ENCODE results near the gene CFAP251. TPM values are rescaled to one million over a fixed set of nuclear protein-coding genes. Genes with fewer than 3 reads are reported as not detected.

The CFAP251 gene
- total RNA-seq, 1 experiment from 2014 or later, result 3.8 TPM

DNA sequence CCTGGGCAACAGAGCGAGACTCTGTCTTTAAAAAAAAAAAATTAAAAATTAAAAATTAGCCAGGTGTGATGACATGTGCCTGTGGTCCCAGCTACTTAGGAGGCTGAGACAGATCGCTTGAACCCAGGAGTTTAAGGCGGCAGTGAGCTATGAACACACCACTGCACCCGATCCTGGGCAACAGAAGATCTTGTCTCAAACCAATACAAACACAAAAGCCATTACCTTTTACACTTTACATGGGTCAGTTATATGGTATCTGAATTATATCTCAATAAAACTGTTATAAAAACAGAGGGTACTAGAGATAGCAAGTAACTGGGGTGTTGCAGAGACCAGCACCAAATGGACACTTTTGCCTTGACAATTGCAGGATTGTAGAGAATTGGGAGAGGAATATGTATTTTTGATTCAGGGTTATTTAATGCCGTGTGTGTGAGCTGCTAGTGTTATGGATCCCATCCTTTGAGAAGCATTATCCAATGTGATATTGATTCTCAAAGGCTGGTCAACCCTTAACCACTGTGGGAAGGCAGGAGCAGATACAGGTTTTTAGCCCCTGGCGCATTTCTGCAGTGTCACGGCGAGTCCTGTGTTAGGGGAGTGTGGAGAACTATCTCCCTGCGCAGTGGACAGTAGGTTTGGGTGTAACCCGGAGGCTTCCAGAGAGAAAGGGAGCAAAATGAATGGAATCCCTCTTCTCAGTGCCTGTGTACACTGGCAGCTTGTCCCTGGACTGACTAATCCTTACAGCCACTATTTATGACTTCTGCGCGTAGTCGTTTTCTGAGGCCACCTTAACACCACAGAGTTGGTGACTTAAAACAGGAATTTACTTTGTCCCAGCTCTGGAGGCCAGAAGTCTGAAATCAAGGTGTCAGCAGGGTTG lies 25.5 kb upstream of the CFAP251 start:
- CTCF ChIA-PET, result interaction anchor here (0.6 to 1.5 kb wide), 5 partner anchors 10 to 374 kb away, joined by 3 to 13 read pairs (median 5); partner anchors contain the start of gene RHOF
- TF ChIP-seq, protein P1, sequence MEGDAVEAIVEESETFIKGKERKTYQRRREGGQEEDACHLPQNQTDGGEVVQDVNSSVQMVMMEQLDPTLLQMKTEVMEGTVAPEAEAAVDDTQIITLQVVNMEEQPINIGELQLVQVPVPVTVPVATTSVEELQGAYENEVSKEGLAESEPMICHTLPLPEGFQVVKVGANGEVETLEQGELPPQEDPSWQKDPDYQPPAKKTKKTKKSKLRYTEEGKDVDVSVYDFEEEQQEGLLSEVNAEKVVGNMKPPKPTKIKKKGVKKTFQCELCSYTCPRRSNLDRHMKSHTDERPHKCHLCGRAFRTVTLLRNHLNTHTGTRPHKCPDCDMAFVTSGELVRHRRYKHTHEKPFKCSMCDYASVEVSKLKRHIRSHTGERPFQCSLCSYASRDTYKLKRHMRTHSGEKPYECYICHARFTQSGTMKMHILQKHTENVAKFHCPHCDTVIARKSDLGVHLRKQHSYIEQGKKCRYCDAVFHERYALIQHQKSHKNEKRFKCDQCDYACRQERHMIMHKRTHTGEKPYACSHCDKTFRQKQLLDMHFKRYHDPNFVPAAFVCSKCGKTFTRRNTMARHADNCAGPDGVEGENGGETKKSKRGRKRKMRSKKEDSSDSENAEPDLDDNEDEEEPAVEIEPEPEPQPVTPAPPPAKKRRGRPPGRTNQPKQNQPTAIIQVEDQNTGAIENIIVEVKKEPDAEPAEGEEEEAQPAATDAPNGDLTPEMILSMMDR (IDR thresholded peaks at IDR 0.05; ENCODE audit: unreplicated experiment), result no peak
- no TSS peak for BruUV-seq (replicated peaks)
- H3K9me3 Mint-ChIP-seq (ENCODE audit: low read depth, unreplicated experiment), result no peaks in the 10 kb centered on the region
- no peaks in the 10 kb centered on the region for H3K27me3 Mint-ChIP-seq (ENCODE audit: unreplicated experiment)
- H3K27ac Mint-ChIP-seq (ENCODE audit: unreplicated experiment), result no peak overlapping the region
- no peak for DNase-seq
- intact Hi-C loops (cut with micrococcal nuclease; ENCODE audit: unreplicated experiment), result no loop called here
- peaks cover 45% of the 10 kb centered on the region for H3K36me3 Mint-ChIP-seq (ENCODE audit: insufficient read depth, unreplicated experiment)
- H3K4me1 Mint-ChIP-seq (ENCODE audit: low read depth, unreplicated experiment), result peaks cover 31% of the 10 kb centered on the region
- H3K4me3 Mint-ChIP-seq (ENCODE audit: low read depth, unreplicated experiment), result no peak overlapping the region

DNA sequence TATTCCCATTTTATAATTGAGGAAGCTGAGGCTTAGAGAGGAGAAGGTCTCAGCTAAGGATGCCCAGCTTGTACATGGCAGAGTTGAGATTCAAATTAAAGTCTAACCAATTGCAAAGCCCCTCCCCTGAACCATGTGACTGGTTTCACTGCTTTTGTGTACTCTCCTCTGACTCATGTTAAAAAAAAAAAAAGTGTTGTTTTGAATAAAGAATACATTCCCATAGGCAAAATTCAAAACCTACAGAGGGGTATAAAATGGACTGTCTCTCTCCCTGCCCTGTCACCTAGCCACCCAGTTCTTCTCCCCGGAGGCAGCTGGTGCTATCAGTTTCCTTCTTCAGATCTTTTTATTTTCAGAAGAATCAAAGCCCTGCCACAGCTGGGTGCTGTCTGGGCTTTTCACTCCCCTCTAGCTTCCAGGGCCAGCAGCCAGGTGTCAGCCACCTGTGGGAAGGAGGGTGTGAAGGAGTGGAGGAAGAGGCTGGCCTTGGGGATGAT lies 24.4 kb upstream of the CFAP251 start:
- no TSS peak for BruUV-seq (replicated peaks)
- Mint-ChIP-seq H3K36me3 (ENCODE audit: insufficient read depth, unreplicated experiment) (peaks cover 35% of the 10 kb centered on the region), H3K4me3 (ENCODE audit: low read depth, unreplicated experiment) (peak overlapping the region; percentile 4), H3K27me3 (ENCODE audit: unreplicated experiment) (no peaks in the 10 kb centered on the region), H3K9me3 (ENCODE audit: low read depth, unreplicated experiment) (no peaks in the 10 kb centered on the region), H3K4me1 (ENCODE audit: low read depth, unreplicated experiment) (peaks cover 31% of the 10 kb centered on the region), H3K27ac (ENCODE audit: unreplicated experiment) (peak overlapping the region; percentile 43)
- intact Hi-C loops (cut with micrococcal nuclease; ENCODE audit: unreplicated experiment), result no loop called here
- CTCF ChIA-PET, result interaction anchor here (0.6 to 1.5 kb wide), 6 partner anchors 8 to 373 kb away, joined by 3 to 13 read pairs (median 4); partner anchors contain the start of gene RHOF
- TF ChIP-seq, protein P1 (IDR thresholded peaks at IDR 0.05; ENCODE audit: unreplicated experiment), result no peak
- peak; percentile 64 for DNase-seq

DNA sequence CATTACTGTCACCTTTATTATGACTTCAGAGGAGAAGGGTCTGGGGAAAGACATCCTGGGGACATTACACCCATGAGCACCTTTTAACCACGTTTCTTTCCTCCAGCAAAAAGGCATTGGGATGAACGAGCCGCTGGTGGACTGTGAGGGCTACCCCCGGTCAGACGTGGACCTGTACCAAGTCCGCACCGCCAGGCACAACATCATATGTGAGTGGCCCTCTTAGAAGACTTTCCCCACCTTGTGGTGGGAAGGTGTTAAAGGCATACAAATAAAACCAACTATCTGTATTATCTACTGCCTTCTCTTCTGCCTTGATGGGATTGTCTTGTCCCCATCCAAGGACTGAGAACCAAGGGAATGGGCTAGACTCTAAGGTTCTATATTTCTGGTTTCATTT lies 23.8 kb upstream of the CFAP251 start:
- TF ChIP-seq, protein P1 (IDR thresholded peaks at IDR 0.05; ENCODE audit: unreplicated experiment), result peak; percentile 28
- Mint-ChIP-seq H3K4me1 (ENCODE audit: low read depth, unreplicated experiment) (peaks cover 27% of the 10 kb centered on the region), H3K4me3 (ENCODE audit: low read depth, unreplicated experiment) (no peak overlapping the region), H3K27ac (ENCODE audit: unreplicated experiment) (no peak overlapping the region), H3K27me3 (ENCODE audit: unreplicated experiment) (no peaks in the 10 kb centered on the region), H3K9me3 (ENCODE audit: low read depth, unreplicated experiment) (no peaks in the 10 kb centered on the region), H3K36me3 (ENCODE audit: insufficient read depth, unreplicated experiment) (peaks cover 33% of the 10 kb centered on the region)
- CTCF ChIA-PET, result interaction anchor here (1.5 kb wide), 1 partner anchor 100 kb away, joined by 13 read pairs; the partner anchor contains the start of gene RHOF
- DNase-seq, result no peak
- BruUV-seq (replicated peaks), result no TSS peak
- intact Hi-C loops (cut with micrococcal nuclease; ENCODE audit: unreplicated experiment), result no loop called here

DNA sequence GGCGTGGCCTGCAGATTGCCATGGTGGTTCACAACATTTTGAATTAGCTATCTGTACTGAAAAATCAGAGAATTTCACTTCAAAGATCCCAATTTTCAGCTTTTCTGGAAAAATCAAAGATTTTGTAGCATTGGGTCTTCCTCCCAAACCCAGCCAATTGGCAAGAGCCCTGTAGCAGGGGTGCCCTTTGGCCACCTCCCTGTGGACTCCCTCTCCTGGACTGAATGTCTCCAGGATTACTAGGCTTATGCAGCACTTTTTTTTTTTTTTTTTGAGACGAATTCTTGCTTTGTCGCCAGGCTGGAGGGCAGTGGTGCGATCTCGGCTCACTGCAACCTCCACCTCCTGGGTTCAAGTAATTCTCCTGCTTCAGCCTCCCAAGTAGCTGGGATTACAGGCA lies 20.1 kb upstream of the CFAP251 start:
- H3K27ac Mint-ChIP-seq (ENCODE audit: unreplicated experiment), result no peak overlapping the region
- CTCF ChIA-PET, result no interaction called here

More for the DNA sequence above, 20.1 kb upstream of the CFAP251 start:
- DNase-seq, result no peak
- peaks cover 20% of the 10 kb centered on the region for H3K4me1 Mint-ChIP-seq (ENCODE audit: low read depth, unreplicated experiment)
- no peaks in the 10 kb centered on the region for H3K9me3 Mint-ChIP-seq (ENCODE audit: low read depth, unreplicated experiment)
- H3K4me3 Mint-ChIP-seq (ENCODE audit: low read depth, unreplicated experiment), result no peak overlapping the region
- peaks cover 48% of the 10 kb centered on the region for H3K36me3 Mint-ChIP-seq (ENCODE audit: insufficient read depth, unreplicated experiment)
- no peaks in the 10 kb centered on the region for H3K27me3 Mint-ChIP-seq (ENCODE audit: unreplicated experiment)
- TF ChIP-seq, protein P1 (IDR thresholded peaks at IDR 0.05; ENCODE audit: unreplicated experiment), result no peak
- intact Hi-C loops (cut with micrococcal nuclease; ENCODE audit: unreplicated experiment), result no loop called here
- BruUV-seq (replicated peaks), result no TSS peak

Data from Calu3 (cell line).